HG03439 (cell line): ENCODE data around the gene RBM4.
"Not testable (repeated sequence)": the region's sequence is repeated elsewhere in the genome, so short reads cannot be mapped to it uniquely, and the experiment has no call there.

ENCODE experiments used
- ATAC-seq: cut with Tn5 transposase; IDR thresholded peaks from one replicate; pipeline ENCODE4 v1.9.1; 2021; ENCODE audit warnings: mild to moderate bottlenecking, moderate library complexity; ENCODE audit not compliant: unreplicated experiment

RBM4 gene, protein sequence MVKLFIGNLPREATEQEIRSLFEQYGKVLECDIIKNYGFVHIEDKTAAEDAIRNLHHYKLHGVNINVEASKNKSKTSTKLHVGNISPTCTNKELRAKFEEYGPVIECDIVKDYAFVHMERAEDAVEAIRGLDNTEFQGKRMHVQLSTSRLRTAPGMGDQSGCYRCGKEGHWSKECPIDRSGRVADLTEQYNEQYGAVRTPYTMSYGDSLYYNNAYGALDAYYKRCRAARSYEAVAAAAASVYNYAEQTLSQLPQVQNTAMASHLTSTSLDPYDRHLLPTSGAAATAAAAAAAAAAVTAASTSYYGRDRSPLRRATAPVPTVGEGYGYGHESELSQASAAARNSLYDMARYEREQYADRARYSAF

DNA sequence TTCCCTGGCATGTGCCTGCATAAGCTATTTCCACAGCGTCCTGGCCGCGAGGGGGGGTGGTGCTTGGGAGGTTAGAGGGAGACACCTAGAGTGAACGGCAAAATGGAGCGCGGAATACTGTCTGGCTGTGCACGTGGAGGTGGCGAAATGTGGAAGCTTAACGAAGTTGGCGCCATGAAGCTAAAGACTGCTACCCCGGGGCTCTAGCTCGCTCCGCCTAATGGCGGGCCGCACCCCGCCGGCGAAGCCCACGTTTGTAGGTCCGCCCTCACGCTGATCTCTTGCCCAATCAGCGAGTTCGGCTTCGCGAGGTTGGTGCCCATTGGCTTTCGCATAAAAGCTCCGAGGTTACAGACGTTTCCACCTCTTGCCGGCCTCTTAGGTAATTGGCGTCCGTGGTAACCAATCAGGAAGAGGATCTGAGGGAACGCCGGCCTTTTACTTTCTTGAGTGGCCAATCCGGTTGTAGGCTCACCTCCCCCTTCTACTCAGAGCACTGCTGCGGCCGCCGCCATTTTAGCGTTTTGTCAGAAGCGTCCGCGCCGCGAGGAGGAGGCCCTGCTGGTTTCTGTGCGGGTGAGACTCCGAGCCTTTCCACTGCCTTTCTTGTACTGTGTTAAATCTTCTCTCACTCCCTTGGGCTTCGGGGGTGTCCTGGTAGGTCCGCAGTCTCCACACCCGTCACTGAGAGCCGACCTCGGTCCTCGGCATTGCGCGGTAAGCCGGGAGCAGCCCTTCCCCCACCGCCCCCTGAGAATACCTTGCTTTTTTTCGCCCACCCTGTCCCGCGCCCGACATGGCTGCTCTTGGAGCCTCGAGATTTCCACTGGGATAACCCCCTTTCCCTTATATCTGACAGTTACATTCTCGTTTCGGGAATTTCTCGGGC, at the start of gene RBM4:
RBM4 (plus strand) TSS at position 527 of the 889 bp plus-strand sequence. CDS start 1,009 bp downstream, outside the sequence.
- ATAC-seq: peak; percentile 94

DNA sequence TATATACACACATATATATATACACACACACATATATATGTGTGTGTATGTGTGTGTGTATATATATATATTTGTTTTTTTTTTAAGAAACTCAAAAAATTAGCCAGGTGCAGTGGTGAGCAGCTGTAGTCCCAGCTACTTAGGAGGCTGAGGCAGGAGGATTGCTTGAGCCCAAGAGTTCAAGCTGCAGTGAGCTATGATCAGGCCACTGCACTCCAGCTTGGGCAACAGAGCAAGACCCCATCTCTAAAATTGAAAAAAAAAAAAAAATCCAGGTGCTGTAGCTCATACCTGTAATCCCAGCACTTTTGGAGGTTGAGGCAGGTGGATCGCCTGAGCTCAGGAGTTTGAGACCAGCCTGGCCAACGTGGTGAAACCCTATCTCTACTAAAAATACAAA, 49.2 kb upstream of the RBM4 start:
- not testable (repeated sequence) for ATAC-seq

GRCh38 chr11:66589996-66590675, 48.4 kb upstream of the RBM4 start:
- ATAC-seq: no peak

DNA sequence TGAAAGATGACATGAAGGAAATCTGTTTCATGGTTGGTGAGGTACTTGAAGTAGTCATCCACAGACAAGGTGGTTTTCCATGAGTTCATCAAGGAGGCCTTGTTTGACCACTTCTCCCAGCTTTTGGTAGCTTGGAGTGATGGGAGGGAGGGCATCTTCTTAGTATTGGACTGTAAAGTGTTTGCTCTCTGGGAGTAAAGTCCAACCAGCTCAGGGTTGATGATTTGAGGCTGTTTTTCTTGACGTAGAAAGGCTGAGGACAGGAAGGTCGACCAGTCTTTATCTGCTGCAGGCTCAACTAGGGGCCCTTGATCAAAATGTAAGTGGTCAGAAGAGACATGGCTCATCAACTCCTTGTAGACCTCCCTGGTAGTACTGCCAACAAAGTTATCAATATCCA, 47.3 kb upstream of the RBM4 start:
- no peak for ATAC-seq

DNA sequence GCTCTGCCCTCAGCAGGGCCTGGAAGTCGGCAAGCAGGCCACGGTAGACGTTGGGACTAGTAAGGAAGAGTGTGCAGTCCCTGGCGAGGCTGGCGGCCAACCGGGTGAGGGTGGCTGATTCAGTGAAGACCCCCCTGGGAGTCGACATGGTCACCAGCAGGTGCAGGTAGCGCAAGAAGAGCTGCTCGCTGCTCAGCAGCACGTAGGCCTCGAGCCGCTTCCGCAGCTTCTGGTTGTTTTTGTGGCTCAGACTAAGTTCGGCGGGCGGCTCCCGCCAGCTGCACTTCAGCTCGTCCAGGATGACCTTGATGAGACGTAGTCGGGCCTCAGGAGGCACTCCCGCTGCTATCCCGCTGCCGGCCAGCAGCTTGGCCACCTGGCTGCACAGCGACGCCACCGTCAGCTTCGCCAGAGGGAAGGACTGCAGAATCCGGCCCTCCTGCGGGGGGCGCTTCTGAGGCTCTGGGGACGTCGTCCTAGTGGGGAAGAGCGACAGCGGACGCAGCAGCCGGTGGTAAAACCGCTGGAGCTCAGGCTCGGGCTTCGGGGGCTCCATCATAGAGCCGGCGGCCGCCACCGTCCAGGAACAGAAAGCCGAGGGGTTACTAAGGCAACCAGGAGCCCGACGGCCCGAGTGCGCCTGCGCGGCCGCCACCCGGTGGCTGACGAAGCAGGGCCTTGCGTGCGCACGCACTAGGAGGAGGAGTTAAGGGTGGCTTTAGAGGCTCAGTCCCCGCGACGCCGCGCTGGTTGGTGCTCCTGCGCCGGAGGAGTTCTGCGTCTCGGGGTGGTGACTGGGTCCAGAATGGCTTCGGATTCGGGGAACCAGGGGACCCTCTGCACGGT, 45.8 kb upstream of the RBM4 start, which contains the start of the genes CCDC87 and CCS:
CCDC87 (minus strand) TSS at position 607 of the 846 bp plus-strand sequence; CDS start at position 559, 48 bp downstream.
CCS (plus strand) TSS at position 729 of the 846 bp plus-strand sequence; CDS start at position 806, 77 bp downstream.
- ATAC-seq: peak; percentile 94

- peak; percentile 33 for ATAC-seq
These were observed 45.2 kb upstream of the RBM4 start for GRCh38 chr11:66593303-66593635.

DNA sequence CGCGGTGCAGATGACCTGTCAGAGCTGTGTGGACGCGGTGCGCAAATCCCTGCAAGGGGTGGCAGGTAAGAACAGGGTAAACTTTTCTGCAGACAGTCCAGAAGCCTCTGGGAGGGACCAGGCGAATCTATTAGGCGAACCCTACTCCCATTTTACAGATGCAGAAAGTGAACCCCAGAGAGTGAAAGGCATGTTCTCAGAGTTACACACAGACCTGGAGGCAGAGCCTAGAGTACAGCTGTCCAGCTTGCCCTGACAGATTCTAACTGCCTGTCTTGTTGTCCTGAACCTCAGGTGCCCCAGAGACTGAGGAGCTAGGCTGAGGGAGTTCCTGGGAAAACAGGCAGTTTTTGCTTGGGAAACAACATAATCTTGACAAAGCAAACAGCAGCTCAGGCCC, 44.9 kb upstream of the RBM4 start:
- ATAC-seq: no peak

GRCh38 chr11:66595245-66595904, 43.1 kb upstream of the RBM4 start:
- no peak for ATAC-seq

DNA sequence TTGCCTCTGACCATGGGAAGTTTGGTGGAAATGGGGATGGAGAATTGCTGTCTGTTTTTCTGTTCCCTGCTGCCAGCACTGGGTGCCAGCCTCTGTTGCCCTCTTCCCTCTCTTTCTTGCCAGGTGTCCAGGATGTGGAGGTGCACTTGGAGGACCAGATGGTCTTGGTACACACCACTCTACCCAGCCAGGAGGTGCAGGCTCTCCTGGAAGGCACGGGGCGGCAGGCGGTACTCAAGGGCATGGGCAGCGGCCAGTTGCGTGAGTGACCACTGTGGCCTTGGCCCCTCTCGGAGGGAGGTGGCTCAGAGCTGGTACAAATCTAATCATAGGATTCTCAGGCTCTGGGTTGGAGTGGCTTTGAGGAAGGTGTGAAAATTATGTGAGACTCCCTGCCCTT, 39.5 kb upstream of the RBM4 start:
- ATAC-seq: no peak

DNA sequence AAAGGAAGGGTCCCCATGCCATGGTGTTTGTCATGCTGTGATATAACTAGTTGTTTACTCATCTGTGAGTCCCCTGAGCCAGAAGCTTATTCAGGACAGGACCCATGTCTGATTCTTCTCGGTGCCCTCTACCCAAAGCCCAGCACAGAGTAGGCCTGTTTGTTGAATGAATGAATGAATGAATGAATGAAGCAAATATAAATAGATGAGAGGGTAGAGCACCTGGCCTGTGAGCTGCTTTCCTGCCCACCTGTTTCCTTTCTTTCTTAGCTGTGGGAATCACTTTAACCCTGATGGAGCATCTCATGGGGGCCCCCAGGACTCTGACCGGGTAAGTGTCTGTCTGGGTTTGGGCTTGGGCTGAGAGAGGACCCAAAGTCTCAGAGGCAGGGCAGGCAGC, 38.3 kb upstream of the RBM4 start:
- ATAC-seq: no peak

- ATAC-seq: no peak
These were observed 37.8 kb upstream of the RBM4 start for GRCh38 chr11:66600631-66601233.

GRCh38 chr11:66603072-66603471, 35.4 kb upstream of the RBM4 start:
- ATAC-seq: no peak

DNA sequence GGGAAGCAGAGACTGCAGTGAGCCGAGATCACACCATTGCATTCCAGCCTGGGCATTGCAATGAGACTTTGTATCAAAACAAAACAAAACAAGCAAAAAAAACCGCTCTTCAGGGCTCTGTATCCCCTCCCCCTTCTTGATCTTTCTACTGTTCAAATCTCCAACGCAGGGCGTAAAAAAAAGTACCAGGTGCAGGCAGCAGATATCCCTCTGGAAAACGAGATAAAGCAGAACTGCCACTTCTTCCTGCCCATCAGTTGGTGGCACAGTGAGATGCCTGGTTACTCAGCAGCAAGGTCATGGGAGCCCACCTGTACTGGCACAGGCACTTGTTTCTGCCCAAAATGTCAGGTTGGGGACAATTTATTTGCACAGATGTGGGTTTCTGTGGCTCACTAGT, 34.3 kb upstream of the RBM4 start:
- no peak for ATAC-seq

DNA sequence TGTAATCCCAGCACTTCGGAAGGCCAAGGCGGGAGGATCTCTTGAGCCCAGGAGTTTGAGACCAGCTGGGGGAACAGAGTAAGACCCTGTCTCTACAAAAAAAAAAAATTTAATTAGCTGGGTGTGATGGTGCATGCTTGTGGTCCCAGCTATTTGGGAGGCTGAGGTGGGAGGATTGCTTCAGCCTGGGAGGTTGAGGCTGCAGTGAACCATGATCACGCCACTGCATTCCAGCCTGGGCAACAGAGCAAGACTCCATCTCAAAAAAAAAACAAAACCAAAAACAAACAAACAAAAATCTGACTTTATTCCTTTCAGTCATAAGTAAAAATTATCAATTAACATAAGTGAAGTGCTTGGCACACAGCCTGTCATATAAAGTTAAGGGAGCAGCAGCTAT, 31.9 kb upstream of the RBM4 start:
- not testable (repeated sequence) for ATAC-seq

DNA sequence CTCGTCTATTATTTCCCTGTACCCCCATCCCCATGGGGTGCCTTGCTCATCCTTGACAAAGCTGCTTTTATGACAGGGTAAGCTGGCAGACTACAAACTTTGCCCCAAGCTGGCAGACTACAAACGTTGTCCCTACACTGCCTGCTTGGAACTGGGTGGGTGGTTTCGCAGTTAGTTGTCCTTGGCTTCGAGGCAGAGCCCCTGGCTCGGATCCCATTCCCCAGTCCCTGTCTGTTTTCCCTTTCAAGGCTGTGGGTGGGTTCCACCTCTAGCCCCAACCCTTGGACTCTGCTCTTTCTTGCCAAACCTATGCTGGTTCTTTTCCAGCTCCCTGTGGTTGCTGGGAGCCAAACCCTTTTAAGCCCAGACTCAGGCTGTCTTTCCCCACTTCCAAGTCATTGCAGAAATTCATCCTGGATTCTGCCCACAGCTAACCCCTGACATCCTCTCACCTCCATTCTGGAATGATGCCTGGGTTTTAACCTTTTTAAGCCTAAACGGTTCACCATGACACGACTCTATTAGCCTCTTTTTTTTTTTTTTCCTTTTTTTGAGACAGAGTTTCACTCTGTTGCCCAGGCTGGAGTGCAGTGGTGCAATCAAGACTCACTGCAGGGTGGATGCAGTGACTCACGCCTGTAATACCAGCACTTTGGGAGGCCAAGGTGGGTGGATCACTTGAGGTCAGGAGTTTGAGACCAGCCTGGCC, 31.2 kb upstream of the RBM4 start:
- no peak for ATAC-seq

DNA sequence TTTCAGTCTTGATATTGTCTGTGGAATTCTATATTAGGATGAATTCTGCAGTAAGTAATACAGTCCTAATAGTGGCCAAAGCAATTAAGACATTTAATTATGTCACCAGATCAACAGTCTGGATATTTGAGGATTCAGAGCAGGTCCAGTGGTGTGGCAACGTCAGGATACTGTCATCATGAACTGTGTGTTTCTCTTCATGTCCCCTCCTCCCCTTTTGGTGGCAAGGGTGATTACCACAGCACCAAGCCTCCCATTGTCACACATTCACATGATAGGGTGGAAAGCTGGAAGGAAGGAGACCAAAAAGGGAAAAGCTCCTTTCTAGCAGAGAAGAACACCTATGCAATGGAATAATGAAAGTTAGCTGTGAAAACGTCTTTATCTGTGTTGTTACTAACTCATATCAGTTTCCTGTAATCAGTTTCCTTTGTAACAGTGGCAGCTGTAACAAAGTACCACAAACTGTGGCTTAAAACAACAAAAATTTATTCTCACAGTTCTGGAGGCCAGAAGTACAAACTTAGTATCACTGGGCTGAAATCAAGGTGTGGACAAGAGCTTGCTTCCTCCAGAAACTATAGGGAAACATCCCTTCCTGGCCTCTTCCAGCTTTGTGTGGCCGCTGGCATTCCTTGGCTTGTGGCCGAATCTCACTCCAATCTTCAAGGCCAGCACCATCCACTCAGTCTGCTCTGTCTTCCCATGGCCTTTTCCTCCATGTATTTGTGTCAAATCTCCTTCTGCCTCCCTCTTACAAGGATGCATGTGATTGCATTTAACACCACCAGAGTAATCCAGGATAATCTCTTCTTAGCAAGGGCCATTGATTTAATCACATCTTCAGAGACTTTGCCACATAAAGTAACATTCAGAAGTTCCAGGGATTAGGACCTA, 28.5 kb upstream of the RBM4 start:
- ATAC-seq: no peak

DNA sequence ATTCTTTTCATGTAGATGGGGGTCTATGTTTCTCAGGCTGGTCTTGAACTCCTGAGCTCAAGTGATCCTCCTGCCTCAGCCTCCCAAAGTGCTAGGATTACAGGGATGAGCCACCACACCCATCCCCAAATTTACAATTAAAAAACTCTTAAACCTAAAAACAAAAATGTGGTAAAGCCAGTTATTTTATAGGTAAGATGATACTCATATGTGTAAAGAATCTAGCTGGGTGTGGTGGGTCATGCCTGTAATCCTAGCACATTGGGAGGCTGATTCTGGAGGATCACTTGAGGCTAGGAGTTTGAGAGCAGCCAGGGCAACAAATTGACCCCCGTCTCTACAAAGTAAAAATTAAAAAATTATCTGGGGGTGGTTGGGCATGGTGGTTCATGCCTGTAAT, 26.0 kb upstream of the RBM4 start:
- ATAC-seq: no peak

DNA sequence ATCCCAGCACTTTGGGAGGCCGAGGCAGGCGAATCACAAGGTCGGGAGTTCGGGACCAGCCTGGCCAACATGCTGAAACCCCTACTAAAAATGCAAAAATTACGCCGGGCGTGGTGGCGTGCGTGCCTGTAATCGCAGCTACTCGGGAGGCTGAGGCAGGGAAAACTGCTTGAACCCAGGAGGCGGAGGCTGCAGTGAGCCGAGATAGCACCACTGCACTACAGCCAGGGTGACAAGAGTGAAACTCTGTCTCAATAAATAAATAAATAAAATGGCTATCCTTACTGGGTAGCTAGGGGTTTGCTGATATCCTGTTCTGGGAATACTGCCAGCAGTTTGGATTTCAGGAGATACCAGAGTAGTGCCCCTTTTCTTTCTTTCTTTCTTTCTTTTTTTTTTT, 24.4 kb upstream of the RBM4 start:
- ATAC-seq: no peak
